ENCODE results near the gene ARL6IP6. TPM values are rescaled to one million over a fixed set of nuclear protein-coding genes. Genes with fewer than 3 reads are reported as not detected.

The ARL6IP6 gene
- total and polyA plus RNA-seq, 10 of the 15 experiments (the other 5 are each of a cell fraction or from before 2014, with no cell fraction given), result 15.8 to 87.3 (median 28.4) TPM

GRCh38 chr2:152701198-152701597 lies 17.2 kb upstream of the ARL6IP6 start:
- ChIA-PET POLR2A (no interaction called here), CTCF (no interaction called here), RAD21 (ENCODE audit: unreplicated experiment) (no interaction called here), SMC1A (ENCODE audit: uncharacterized antibody, unreplicated experiment) (interaction anchor here (1.2 to 3.3 kb wide), 3 partner anchors 12 to 62 kb away, joined by 3 to 15 read pairs (median 5); partner anchors contain the start of gene PRPF40A)
- Histone ChIP-seq H3K27ac (ENCODE audit: control insufficient read depth, insufficient read depth) (no peak overlapping the region), H4K20me1 (ENCODE audit: control insufficient read depth, insufficient read depth) (no peaks in the 10 kb centered on the region), H2AFZ (ENCODE audit: control insufficient read depth, low read depth, low read length) (no peak overlapping the region), H3K9ac (ENCODE audit: control insufficient read depth, insufficient read depth, low read length) (no peak overlapping the region), H3K4me3 (no peak overlapping the region), H3K4me2 (ENCODE audit: control insufficient read depth, insufficient read depth) (no peak overlapping the region), H3K27me3 (replicated peaks in 1 of 2; ENCODE audit: control insufficient read depth in 2 of 2, insufficient read depth in 2 of 2, low read length in 1 of 2) (no peaks in the 10 kb centered on the region), H3K4me1 (ENCODE audit: control insufficient read depth, insufficient read depth, low read length) (no peaks in the 10 kb centered on the region), H3K9me3 (replicated peaks; ENCODE audit: control insufficient read depth, insufficient read depth, low read length) (peaks cover 10% of the 10 kb centered on the region; the same call in 2 of the 3 replicates), H3K79me2 (ENCODE audit: control insufficient read depth, insufficient read depth, low read length) (peaks cover 87% of the 10 kb centered on the region), H3K36me3 (ENCODE audit: control insufficient read depth in 2 of 2, insufficient read depth in 2 of 2, low read length in 1 of 2) (peaks cover 10 to 16% of the 10 kb centered on the region in 2 experiments)
- ATAC-seq (no peak), FAIRE-seq (no peak), DNase-seq (ENCODE audit: low read depth, low spot score) (no peak)
- BruUV-seq (replicated peaks), result no TSS peak
- in situ Hi-C loops (cut with MboI) (loop anchor here (25.0 kb wide), 1 partner anchor 1414 kb away; the partner anchor contains the start of gene NMI), intact Hi-C loops (cut with micrococcal nuclease; ENCODE audit: unreplicated experiment) (no loop called here)
- no peak for TF ChIP-seq MTA3 (IDR thresholded peaks at IDR 0.05; ENCODE audit: borderline replicate concordance, low read length)
- no peak for TF ChIP-seq DPF2 (IDR thresholded peaks at IDR 0.05)
- no peak for TF ChIP-seq EGR1 (IDR thresholded peaks at IDR 0.05; ENCODE audit: borderline replicate concordance in 1 of 2, low read depth in 2 of 2, low read length in 2 of 2)
- TF ChIP-seq, protein P1, sequence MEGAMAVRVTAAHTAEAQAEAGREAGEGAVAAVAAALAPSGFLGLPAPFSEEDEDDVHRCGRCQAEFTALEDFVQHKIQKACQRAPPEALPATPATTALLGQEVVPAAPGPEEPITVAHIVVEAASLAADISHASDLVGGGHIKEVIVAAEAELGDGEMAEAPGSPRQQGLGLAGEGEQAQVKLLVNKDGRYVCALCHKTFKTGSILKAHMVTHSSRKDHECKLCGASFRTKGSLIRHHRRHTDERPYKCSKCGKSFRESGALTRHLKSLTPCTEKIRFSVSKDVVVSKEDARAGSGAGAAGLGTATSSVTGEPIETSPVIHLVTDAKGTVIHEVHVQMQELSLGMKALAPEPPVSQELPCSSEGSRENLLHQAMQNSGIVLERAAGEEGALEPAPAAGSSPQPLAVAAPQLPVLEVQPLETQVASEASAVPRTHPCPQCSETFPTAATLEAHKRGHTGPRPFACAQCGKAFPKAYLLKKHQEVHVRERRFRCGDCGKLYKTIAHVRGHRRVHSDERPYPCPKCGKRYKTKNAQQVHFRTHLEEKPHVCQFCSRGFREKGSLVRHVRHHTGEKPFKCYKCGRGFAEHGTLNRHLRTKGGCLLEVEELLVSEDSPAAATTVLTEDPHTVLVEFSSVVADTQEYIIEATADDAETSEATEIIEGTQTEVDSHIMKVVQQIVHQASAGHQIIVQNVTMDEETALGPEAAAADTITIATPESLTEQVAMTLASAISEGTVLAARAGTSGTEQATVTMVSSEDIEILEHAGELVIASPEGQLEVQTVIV (IDR thresholded peaks at IDR 0.05; ENCODE audit: borderline replicate concordance, partially characterized antibody), result no peak
- no peak for TF ChIP-seq PAX5 (IDR thresholded peaks at IDR 0.05; ENCODE audit: borderline replicate concordance, low read depth, low read length)
- TF ChIP-seq NR2C2 (IDR thresholded peaks at IDR 0.05; ENCODE audit: borderline replicate concordance, control insufficient read depth, insufficient read length, low read depth), result no peak
- TF ChIP-seq NFIC (IDR thresholded peaks at IDR 0.05; ENCODE audit: low read depth, low read length), result no peak
- no peak for TF ChIP-seq TAF1 (IDR thresholded peaks at IDR 0.05; ENCODE audit: borderline replicate concordance, low read depth, low read length)
- TF ChIP-seq ZBTB4 (CRISPR knock-in tag; IDR thresholded peaks at IDR 0.05), result no peak
- no peak for TF ChIP-seq FOS (IDR thresholded peaks at IDR 0.05; ENCODE audit: borderline replicate concordance, extremely low read depth, insufficient read length)
- TF ChIP-seq TCF7 (IDR thresholded peaks at IDR 0.05; ENCODE audit: borderline replicate concordance), result no peak
- TF ChIP-seq TCF3 (IDR thresholded peaks at IDR 0.05; ENCODE audit: borderline replicate concordance, insufficient read depth, low read depth, low read length), result no peak
- no peak for TF ChIP-seq HDAC2 (IDR thresholded peaks at IDR 0.05)
- TF ChIP-seq CBX3 (IDR thresholded peaks at IDR 0.05; ENCODE audit: borderline replicate concordance, low read depth), result no peak
- whole genome bisulfite sequencing (ENCODE audit: insufficient coverage, insufficient replicate concordance, low lambda C conversion rate, missing lambda C conversion rate), result 98% methylated on average over 7 of the region's 7 CpGs
